GM21723 (cell line): ENCODE results near the gene PLCB4.

ENCODE experiments used
- ATAC-seq: cut with Tn5 transposase; IDR thresholded peaks from one replicate; pipeline ENCODE4 v1.9.1; 2021; ENCODE audit warnings: mild to moderate bottlenecking, moderate library complexity; ENCODE audit not compliant: unreplicated experiment

Gene PLCB4

DNA sequence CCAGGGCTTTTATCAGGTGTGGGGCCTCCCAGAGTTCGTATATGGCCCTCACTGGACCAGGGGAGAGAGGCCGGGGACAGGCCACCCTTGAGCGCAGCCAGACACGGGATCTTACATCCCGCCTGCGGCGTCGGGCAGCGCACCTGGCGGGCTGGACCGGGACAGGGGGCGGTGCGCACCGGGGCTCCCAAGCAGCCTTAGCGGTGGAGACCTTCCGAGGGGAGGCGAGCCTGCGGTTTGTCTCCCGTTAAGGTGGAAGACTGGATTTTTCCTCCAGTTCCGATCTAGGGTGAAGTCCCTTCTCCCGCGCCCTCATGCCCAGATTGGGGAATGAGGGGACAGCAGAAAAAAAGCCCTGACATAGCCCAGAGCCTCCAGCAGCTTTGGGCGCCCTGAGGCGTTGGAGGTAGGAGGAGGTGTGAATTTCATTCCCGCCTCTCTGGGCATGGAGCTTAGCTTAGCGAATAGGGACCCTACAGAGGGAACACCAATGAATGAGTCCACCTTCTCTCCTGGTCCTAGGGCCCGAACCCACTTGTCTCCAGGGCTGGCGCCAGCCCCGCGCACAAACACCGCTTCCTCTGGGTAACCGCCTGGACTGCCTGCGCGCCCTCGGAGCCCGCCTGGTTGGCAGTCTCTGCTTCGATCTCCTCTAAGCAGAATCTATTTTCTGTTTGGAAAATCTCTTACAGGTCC lies 438.8 kb downstream of the PLCB4 start:
- ATAC-seq = no peak

DNA sequence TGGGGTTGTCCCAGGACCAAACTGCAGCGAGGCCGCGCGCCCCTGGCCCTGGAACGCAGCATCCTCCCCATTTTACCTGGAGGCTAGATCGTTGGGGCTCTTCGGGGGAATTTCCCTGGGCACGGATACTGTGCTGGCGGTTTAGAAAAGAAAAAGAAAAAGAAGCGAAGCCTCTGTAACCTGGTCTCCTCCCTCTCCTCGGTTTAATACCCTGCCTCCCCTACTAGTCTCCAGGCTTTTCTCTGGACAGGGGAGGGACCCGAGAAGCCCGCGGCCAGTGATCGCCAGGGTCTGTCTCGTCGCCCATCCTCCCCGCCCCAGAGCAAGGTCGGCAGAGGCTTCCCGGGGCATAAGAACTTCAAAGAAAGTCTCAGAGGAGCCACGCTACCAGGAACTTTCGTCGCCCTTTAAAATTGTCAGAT lies 439.4 kb downstream of the PLCB4 start:
- ATAC-seq = no peak

DNA sequence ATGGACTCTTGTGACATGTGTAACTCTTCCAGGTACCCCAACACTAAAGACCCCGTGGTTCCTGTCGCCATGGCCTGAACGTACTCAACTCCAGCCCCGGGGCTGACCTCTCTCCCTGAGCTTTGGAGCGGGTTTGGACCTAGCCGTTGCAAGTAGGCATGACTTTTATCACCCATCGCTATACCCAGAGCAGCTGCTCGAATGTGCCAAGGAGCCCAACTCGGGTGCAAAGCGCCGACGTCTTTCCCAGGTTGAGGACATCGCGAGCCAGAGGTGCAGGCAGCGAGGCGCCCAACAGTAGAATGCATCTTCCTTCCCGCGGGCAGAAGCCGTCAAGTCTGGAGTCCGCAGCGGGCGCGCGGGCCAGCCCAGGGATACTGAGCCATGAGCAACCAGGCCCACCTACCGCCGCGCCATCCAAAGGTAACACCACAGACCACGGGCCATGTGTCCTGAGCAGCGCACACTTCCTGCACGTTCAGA lies 439.9 kb downstream of the PLCB4 start:
- ATAC-seq = no peak

DNA sequence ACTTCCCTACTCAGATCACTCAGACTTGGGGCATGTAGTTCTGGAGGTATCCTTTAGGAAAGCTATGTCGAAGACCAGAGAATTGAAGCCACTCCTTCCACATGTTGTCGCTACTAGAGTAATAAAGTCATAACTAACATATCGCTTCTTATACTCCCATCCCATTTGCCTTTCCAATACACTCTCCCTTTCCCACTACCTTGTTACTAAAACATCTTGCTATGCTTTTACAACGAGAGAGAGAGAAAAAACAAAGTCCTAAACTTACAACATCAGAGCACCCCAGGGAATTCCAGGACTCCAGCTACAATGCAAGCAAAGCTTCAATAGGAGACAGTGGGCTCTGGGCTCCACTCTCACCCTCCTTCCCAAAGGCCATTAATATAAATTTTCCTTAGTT lies 440.4 kb downstream of the PLCB4 start:
- ATAC-seq = no peak

DNA sequence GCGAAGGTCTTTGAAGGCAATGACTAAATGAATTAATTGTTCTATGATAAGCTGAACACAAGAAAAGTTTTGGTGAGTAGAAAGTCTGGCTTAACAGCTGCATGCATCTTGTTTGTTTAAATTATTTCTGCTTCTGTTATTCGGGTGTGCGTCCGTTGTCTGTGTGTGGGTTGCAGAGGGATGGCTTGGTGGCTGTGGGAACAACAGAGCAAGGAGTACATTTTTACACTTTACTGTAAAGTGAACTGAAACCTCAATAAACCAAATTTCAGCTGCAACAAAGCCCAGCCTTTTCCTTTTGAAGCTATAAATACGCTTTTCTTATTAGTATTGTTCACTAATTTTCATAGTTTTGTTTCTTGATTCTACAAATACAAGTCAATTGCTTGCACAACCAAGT lies 442.0 kb downstream of the PLCB4 start:
- ATAC-seq = peak; percentile 49

DNA sequence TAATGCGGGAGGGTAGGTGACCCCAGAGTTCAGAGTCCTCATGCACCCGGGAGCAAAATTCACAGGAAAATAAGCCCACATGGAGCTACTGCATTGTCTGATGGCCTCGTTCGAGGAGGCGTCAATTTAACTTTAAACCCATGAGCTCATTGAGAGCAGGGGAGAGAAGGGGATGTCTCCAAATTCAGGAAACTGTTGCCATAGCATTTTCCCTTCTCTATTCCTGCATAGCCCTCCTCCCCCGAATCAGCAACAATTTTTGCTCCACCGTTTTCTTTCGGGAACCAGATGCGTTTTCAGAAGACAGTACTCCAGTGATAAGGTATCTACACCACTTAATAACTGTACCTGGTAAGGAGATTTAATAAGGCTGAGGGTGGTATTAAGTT lies 445.2 kb downstream of the PLCB4 start:
- no peak for ATAC-seq

DNA sequence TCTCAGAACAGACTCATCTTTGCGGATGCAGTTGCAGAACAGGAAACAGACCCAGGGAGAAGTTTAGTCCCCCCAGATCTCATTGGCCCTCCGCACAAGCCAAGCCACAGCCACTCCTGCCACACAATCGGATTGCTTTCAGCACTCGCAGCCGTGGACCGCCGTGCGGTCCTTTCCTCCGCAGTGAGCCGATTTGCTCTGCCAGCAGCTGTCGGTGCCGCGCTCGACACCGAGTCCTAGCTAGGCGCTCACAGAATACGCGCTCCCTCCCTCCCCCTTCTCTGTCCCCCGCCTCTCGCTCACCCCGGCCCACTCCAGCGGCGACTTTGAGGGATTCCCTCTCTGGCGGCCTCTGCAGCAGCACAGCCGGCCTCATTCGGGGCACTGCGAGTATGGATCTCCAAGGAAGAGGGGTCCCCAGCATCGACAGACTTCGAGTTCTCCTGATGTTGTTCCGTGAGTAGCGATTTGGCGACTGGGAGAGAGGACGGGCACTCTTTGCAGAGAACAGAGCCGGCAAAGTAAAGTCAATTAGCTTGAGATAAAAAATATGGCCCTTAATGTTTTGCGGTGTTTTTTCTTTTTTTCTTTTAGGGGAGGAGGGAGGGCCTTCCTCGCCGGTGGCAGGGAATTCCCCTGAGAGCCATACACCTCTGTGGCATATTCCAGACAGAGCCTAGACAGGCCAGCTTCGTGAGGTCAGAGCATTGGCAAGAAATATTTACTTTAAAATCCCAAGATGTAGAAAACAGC lies 445.8 kb downstream of the PLCB4 start, which contains the start of gene LAMP5:
TSS of gene LAMP5 (plus strand) at position 130 of the 753 bp plus-strand sequence. CDS start at position 393, 263 bp downstream.
- peak; percentile 30 for ATAC-seq

DNA sequence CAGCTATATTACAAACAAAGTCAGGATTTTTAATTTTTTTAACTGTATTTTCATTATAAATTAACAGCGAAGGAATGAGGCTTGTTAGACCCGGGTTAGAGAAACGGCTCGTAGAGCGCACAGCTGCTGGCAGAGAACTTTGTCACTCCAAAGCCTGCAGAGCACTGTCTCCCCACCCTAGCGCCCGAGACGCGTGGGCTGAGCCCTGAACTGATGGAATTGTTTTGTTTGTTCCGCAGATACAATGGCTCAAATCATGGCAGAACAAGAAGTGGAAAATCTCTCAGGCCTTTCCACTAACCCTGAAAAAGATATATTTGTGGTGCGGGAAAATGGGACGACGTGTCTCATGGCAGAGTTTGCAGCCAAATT lies 446.3 kb downstream of the PLCB4 start:
- no peak for ATAC-seq

DNA sequence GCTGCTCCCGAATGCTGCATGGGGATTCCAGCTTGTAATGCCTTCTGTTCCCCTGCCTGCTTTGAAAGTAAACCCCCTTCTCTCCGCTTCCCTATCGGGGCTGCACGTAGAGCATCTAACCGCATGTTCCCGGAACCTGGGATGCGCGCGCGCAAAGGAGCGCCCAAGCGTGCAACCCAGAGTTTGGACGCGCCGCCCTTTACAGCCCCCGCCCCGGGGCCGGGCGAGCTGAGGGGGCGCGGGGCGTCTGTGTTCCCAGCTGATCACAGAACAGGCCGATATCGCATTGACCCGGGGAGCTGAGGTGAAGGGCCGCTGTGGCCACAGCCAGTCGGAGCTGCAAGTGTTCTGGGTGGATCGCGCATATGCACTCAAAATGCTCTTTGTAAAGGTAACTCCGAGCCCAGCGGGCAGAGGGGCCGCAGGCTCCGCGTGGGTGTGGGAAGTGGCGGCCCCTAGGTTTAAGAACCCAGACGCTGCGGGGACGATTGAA lies 446.9 kb downstream of the PLCB4 start:
- ATAC-seq = no peak

DNA sequence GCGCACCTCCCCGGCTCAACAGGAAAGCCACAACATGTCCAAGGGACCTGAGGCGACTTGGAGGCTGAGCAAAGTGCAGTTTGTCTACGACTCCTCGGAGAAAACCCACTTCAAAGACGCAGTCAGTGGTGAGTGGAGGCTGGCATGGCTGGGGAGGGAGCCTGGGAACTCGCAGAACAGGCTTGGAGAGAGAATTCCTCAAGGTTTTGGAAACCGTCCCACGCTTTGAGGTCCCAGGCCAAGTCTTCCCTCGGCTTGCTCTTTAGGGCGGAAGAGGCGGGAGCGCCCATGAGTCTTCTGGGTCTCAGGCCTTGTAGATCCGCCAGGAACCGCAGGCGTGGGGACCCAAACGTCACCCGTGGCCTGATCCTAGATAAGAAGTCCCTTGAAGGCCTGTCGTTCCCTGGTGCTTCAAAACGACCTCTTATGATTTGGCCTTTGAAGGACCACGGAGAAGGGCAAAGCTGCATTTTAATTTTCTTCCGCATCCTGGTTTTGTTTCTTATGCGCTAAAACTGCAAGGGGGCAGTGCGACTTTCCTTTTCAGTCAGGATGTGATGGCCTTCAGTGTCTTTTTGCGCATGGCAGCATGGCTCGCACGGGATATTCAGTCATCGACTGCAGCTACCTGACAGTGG lies 447.5 kb downstream of the PLCB4 start:
- no peak for ATAC-seq

DNA sequence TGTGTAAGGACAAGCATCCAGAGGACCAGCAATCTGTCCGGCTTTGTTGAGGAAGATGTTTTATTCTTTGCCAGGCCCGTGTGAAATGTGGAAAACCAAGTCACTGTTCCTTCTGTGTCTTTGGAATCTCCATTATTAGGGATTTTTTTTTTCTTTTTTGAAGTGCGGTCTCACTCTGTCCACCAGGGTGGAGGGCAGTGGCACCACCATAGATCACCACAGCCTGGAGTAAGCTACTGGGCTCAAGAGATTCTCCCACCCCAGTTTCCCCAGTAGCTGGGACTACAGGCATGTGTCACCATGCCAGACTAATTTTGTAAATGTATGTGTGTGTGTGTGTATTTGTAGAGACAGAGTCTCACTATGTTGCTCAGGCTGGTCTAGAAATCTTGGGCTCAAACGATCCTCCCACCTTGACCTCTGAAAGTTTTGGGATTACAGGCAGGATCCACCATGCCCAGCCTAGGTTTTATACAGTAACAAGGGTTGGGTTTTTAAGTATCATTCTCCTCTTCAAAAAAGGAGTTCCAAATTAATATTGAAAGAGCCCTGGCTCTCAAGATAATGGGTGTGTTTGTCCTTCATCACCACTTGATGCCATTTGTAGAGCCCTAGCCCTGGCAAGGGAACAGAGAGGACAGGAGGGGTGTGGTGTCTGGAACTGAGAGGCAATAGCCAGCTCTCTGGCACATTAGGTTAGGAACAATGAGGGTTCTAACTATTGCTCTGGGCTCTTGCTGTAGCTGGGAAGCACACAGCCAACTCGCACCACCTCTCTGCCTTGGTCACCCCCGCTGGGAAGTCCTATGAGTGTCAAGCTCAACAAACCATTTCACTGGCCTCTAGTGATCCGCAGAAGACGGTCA lies 448.6 kb downstream of the PLCB4 start:
- no peak for ATAC-seq

DNA sequence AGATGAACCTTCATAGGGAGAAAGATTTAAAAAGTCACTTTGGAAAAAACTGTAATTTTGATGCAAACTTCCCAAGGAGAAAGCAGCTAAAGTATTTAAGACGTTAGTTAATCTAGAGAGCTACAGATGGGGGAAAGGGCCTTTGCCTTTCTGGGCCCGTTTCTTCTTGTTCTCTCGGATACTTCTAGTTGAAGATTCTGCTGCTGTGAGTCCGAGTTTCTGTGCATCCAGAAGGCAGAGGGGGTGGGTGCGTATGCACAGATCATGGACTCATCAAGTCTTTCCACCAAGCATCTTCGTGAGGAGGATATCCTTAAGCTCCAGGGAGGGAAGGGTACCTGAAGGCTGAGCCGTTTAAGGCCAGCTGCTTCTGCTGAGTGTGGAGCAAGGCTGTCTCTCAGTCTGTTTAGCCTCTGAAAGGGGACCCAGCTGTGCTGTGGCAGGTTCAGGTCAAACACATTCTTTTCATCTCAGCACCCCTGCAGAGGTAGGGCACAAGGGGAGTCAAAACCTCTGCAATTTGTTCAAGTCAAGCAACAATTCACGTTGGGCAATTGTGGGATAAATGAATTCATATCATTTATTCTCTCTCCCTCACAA lies 449.8 kb downstream of the PLCB4 start:
- ATAC-seq = no peak

DNA sequence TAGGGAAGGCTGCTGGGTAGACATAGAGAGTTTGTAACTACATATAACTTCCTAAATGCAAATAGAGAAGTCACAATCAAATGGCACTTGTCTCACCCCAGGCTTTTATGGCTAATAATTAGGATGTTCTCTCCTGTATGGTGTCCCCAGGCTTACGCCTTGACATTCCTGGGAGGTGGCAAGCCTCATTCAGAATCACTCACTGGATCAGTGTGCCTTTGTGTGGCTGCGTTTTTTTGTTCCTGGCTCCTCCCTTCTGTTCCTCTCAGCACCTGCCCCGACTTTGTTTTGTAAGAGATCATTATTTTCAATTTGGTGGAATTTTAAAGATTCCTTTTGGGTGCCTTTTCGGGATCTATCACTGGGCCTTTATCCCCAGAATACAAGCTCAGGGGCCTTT lies 451.2 kb downstream of the PLCB4 start:
- ATAC-seq = no peak

DNA sequence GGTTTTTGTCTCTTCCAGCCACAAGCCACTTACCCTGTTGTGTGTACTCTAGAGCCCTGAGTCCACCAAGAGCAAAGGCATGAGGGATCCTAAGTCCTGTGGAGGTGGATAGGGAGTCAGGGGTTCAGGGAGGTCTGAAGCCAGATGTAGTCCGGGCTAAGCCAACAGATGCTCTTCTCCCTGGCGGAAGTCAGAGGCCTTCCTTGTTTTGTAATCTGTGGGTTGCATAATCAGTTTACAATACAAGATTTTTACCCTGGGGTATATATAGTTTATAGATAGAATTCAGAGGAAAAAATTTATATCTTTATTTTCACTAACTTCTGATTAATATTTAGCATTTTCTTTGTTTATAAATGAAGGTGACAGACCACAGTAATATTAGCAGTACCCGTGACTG lies 454.7 kb downstream of the PLCB4 start:
- ATAC-seq = no peak
